ENCODE data around the gene WDR46.

WDR46 gene

DNA sequence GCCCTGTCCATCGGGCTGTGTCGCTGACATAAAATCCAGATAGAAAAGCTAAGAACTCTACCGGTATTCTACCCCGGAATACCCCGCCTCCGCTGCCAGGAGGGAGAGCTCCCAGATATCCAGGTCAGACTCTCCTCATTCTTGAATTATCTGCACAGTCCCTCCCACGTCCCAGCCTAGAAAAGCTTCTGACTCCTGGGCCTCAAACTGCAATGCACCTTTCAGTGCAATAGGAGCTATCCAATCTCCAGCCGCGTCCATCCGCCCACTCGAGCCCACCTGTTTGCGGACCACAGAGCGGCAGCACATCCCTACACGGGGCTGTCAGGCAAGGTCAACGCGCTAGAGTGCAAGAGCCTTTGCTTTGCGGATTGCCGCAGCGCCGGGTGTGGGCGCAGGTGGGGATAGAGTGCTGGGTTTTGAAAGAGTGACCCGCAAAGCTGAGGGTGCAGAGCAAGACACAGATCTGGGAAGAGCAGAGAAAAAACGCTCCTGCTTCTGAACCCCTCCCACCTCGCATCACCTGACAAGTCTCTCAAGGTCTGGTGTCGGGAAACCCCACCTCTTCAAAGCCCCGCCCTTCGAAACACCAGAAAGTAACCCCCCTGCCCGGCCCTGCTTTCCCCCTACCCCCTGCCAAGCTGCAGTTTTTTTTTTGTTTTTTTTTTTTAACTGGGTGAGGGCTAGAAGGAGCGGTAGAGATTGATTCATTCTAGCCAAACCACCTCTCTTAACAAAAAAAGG, 23.5 kb upstream of the WDR46 start:
- Histone ChIP-seq H3K9me3 (ENCODE audit: severe bottlenecking) (no peaks in the 10 kb centered on the region), H3K27me3 (ENCODE audit: insufficient read depth, low read depth, severe bottlenecking) (no peaks in the 10 kb centered on the region), H3K27ac (no peak overlapping the region), H3K4me3 (ENCODE audit: low read depth, low read length) (peak overlapping the region; percentile 56), H3K36me3 (peaks cover 7% of the 10 kb centered on the region; the same call in 1 of the 2 replicates)
- peak; percentile 89 for DNase-seq
- TF ChIP-seq, protein P1, sequence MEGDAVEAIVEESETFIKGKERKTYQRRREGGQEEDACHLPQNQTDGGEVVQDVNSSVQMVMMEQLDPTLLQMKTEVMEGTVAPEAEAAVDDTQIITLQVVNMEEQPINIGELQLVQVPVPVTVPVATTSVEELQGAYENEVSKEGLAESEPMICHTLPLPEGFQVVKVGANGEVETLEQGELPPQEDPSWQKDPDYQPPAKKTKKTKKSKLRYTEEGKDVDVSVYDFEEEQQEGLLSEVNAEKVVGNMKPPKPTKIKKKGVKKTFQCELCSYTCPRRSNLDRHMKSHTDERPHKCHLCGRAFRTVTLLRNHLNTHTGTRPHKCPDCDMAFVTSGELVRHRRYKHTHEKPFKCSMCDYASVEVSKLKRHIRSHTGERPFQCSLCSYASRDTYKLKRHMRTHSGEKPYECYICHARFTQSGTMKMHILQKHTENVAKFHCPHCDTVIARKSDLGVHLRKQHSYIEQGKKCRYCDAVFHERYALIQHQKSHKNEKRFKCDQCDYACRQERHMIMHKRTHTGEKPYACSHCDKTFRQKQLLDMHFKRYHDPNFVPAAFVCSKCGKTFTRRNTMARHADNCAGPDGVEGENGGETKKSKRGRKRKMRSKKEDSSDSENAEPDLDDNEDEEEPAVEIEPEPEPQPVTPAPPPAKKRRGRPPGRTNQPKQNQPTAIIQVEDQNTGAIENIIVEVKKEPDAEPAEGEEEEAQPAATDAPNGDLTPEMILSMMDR (IDR thresholded peaks at IDR 0.05; ENCODE audit: low read depth, low read length) = peak; percentile 32; the same call in 1 of the 2 replicates

DNA sequence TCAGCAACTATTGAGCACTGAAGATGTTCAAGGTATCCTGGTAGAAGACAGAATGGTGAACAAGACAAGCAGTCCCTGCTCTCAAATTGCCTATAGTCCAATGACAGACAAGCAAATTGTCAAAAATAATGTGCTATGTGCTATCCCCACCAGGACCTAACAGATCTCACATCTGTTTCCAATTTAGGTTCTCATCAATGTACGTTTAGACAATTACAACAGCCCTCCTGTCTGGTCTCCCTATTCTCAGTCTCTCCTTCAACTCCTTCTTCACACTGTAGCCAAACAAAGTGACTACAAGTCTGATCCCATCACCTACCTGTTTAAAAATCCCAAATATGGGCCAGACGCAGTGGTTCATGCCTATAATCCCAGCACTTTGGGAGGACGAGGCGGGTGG, 17.3 kb upstream of the WDR46 start:
- Histone ChIP-seq H3K36me3 (no peaks in the 10 kb centered on the region), H3K27ac (no peak overlapping the region), H3K9me3 (ENCODE audit: severe bottlenecking) (no peaks in the 10 kb centered on the region), H3K4me3 (ENCODE audit: low read depth, low read length) (no peak overlapping the region), H3K27me3 (ENCODE audit: insufficient read depth, low read depth, severe bottlenecking) (no peaks in the 10 kb centered on the region)
- TF ChIP-seq, protein P1 (IDR thresholded peaks at IDR 0.05; ENCODE audit: low read depth, low read length) = no peak
- DNase-seq = no peak

DNA sequence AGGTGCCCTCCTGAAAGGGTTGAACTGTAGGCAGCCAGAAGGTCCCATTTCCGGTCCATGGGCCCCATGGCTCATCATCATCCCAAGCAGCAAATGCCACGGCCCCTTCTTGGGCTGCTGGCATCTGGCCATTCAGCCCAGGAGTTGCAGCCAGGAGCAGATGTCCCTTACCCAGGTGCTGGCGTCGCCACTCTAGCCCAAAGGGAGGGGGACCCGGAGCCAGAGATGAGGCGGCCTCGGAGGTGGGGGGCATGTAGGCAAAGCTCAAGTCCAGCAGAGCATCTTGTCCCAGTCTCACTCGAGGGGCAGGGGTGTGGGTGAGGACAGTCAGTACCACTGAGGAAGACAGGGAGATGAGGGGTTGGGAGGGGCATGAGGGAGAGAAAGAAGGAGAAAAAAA, 16.0 kb upstream of the WDR46 start:
- H3K27ac ChIP-seq = no peak overlapping the region
- TF ChIP-seq, protein P1 (IDR thresholded peaks at IDR 0.05; ENCODE audit: low read depth, low read length) = no peak
- DNase-seq = no peak
- H3K27me3 ChIP-seq (ENCODE audit: insufficient read depth, low read depth, severe bottlenecking) = no peaks in the 10 kb centered on the region
- no peak overlapping the region for H3K4me3 ChIP-seq (ENCODE audit: low read depth, low read length)
- H3K9me3 ChIP-seq (ENCODE audit: severe bottlenecking) = no peaks in the 10 kb centered on the region
- H3K36me3 ChIP-seq = no peaks in the 10 kb centered on the region

DNA sequence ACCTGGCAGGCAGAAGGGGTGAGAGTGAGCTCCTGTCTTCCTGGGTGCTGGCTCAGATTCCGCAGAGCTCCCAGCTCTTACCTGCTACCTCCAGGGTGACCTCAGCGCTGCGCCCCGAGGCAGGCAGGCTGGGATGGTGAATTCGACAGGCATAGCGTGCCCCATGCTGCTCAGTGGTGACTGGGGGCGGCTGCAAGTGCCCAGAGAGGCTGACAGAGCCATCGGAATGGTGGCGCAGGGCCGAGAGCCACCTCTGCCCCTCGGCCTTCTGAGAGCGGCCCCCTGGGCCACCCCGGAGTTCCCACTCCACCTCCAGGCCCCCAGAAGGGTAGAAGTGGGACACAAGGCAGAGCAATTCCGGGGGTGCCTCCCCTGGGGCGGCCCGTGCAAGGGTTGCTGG, 15.2 kb upstream of the WDR46 start:
- H3K27me3 ChIP-seq (ENCODE audit: insufficient read depth, low read depth, severe bottlenecking) = no peaks in the 10 kb centered on the region
- TF ChIP-seq, protein P1 (IDR thresholded peaks at IDR 0.05; ENCODE audit: low read depth, low read length) = no peak
- H3K27ac ChIP-seq = no peak overlapping the region
- H3K36me3 ChIP-seq = no peaks in the 10 kb centered on the region
- no peaks in the 10 kb centered on the region for H3K9me3 ChIP-seq (ENCODE audit: severe bottlenecking)
- DNase-seq = no peak
- H3K4me3 ChIP-seq (ENCODE audit: low read depth, low read length) = no peak overlapping the region

DNA sequence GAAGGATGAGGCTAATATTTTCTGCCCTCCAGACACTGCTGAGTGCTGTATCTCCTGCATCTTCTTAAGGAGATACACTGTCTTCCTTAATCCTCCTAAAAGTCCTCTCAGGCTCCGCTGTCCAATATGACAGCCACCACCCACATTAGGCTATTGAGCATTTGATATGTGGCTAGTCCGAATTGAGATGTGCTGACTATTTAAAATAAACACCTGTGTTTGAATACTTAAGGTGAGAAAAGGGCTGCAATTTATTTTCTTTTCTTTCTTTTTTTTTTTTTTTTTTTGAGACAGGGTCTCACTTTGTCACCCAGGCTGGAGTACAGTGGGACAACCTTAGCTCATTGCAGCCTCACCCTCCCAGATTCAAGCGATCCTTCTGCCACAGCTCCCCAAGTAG, 12.8 kb upstream of the WDR46 start:
- Histone ChIP-seq H3K27me3 (ENCODE audit: insufficient read depth, low read depth, severe bottlenecking) (no peaks in the 10 kb centered on the region), H3K36me3 (no peaks in the 10 kb centered on the region; the same call in 1 of the 2 replicates), H3K4me3 (ENCODE audit: low read depth, low read length) (no peak overlapping the region), H3K9me3 (ENCODE audit: severe bottlenecking) (no peaks in the 10 kb centered on the region), H3K27ac (no peak overlapping the region)
- TF ChIP-seq, protein P1 (IDR thresholded peaks at IDR 0.05; ENCODE audit: low read depth, low read length) = no peak
- no peak for DNase-seq
